D721Med (cell line): ENCODE results near the gene DGKQ.
"Not testable (repeated sequence)": the region's sequence is repeated elsewhere in the genome, so short reads cannot be mapped to it uniquely, and the experiment has no call there.

Experiments used
- DNase-seq: peaks from one replicate; pipeline ENCODE4 v3.0.0; 2011; ENCODE audit warnings: low spot score; ENCODE audit not compliant: insufficient read length
- FAIRE-seq: peaks from 2 replicates; lab custom pipeline; 2011; peaks lifted over from hg19 to GRCh38; lab: Jason Lieb, UNC
- CTCF ChIP-seq: IDR thresholded peaks from 2 replicates; pipeline ENCODE4 v1.5.1; 2012; ENCODE audit warnings: mild to moderate bottlenecking, control low read depth; ENCODE audit not compliant: insufficient read depth; ENCODE audit errors: missing control alignments

Gene DGKQ

GRCh38 chr4:1002631-1003251 is 29.4 kb upstream of the DGKQ start:
- DNase-seq: no peak
- TF ChIP-seq CTCF: no peak

GRCh38 chr4:1002131-1002630 is 28.8 kb upstream of the DGKQ start:
- FAIRE-seq: no peak

More at GRCh38 chr4:1002631-1003251, 29.4 kb upstream of the DGKQ start:
- no peak for FAIRE-seq

GRCh38 chr4:1001561-1002130 is 28.3 kb upstream of the DGKQ start:
- no peak for FAIRE-seq
- TF ChIP-seq CTCF: no peak
- DNase-seq: no peak

More at GRCh38 chr4:1002131-1002630, 28.8 kb upstream of the DGKQ start:
- no peak for TF ChIP-seq CTCF
- no peak for DNase-seq

- no peak for FAIRE-seq
- TF ChIP-seq CTCF: no peak
These were observed 27.4 kb upstream of the DGKQ start for GRCh38 chr4:1000686-1001260.

GRCh38 chr4:999882-1000425 is 26.6 kb upstream of the DGKQ start:
- no peak for FAIRE-seq
- no peak for TF ChIP-seq CTCF
- no peak for DNase-seq

More at GRCh38 chr4:1000686-1001260, 27.4 kb upstream of the DGKQ start:
- no peak for DNase-seq

- FAIRE-seq, DNase-seq: not testable (repeated sequence)
These were observed 26.0 kb upstream of the DGKQ start for GRCh38 chr4:999240-999863.

- DNase-seq (no peak), FAIRE-seq (no peak)
- no peak for TF ChIP-seq CTCF
These were observed 24.8 kb upstream of the DGKQ start for GRCh38 chr4:998096-998691.
